GM23338 (cell line): ENCODE measurements around the gene ILDR2. TPM values are rescaled to one million over a fixed set of nuclear protein-coding genes. Genes with fewer than 3 reads are reported as not detected.

ENCODE experiments used
- ATAC-seq: fragments of 200-7000 bp; cut with Tn5 transposase; 3 replicates; pipeline ENCODE4 v1.9.1; 2020
- DNase-seq: peaks from one replicate; pipeline ENCODE4 v3.0.0-alpha.2; 2015; ENCODE audit warnings: low spot score
- H2AFZ ChIP-seq: fragments of 200-600 bp; sonication (generic); 2 replicates; pipeline ENCODE4 v1.8.0; 2016; ENCODE audit warnings: antibody characterized with exemption, mild to moderate bottlenecking, moderate library complexity
- H3F3A ChIP-seq: fragments of 200-600 bp; sonication (generic); replicated peaks from 2 replicates; pipeline ENCODE4 v1.8.0; 2017; ENCODE audit warnings: antibody characterized with exemption, mixed run types, low read depth
- H3K27ac ChIP-seq: fragments of 200-600 bp; sonication (generic); 2 replicates; pipeline ENCODE4 v1.6.1; 2016; ENCODE audit warnings: low read depth
- H3K27me3 ChIP-seq: fragments of 200-600 bp; sonication (generic); 2 replicates; pipeline ENCODE4 v1.8.0; 2016; ENCODE audit warnings: mild to moderate bottlenecking, mixed run types, moderate library complexity; ENCODE audit not compliant: insufficient read depth
- H3K36me3 ChIP-seq: fragments of 200-600 bp; sonication (generic); 2 replicates; pipeline ENCODE4 v1.8.0; 2016; ENCODE audit warnings: mild to moderate bottlenecking; ENCODE audit not compliant: insufficient read depth
- H3K4me1 ChIP-seq: fragments of 200-600 bp; sonication (generic); 2 replicates; pipeline ENCODE4 v1.8.0; 2016; ENCODE audit warnings: mild to moderate bottlenecking, moderate library complexity; ENCODE audit not compliant: insufficient read depth
- H3K4me2 ChIP-seq: fragments of 200-600 bp; sonication (generic); 2 replicates; pipeline ENCODE4 v1.7.1; 2017; ENCODE audit warnings: mixed run types
- H3K4me3 ChIP-seq: fragments of 200-600 bp; sonication (generic); 2 replicates; pipeline ENCODE4 v1.6.1; 2016; ENCODE audit warnings: mixed run types
- H3K79me2 ChIP-seq: fragments of 200-600 bp; sonication (generic); replicated peaks from 2 replicates; pipeline ENCODE4 v1.8.0; 2017; ENCODE audit warnings: mild to moderate bottlenecking; ENCODE audit not compliant: insufficient read depth
- H3K9me2 ChIP-seq: fragments of 200-600 bp; sonication (generic); 2 replicates; pipeline ENCODE4 v1.8.0; 2017; ENCODE audit not compliant: insufficient read depth
- H4K20me1 ChIP-seq: fragments of 200-600 bp; sonication (generic); replicated peaks from 2 replicates; pipeline ENCODE4 v1.8.0; 2017; ENCODE audit warnings: mild to moderate bottlenecking; ENCODE audit not compliant: insufficient read depth
- H3K27ac Mint-ChIP-seq: 2 replicates; pipeline ENCODE4 v1.8.0; 2020; ENCODE audit warnings: inconsistent platforms, mild to moderate bottlenecking, moderate library complexity, mixed read lengths
- H3K27me3 Mint-ChIP-seq: 3 replicates; pipeline ENCODE4 v1.8.0; 2022; ENCODE audit warnings: low read depth, mild to moderate bottlenecking, moderate library complexity, mixed read lengths, inconsistent platforms; ENCODE audit not compliant: insufficient read depth, poor library complexity
- H3K36me3 Mint-ChIP-seq: 3 replicates; pipeline ENCODE4 v1.8.0; 2021; ENCODE audit warnings: low read depth, mild to moderate bottlenecking, inconsistent platforms, moderate library complexity, mixed read lengths
- H3K4me1 Mint-ChIP-seq: 3 replicates; pipeline ENCODE4 v1.8.0; 2020; ENCODE audit warnings: mild to moderate bottlenecking, inconsistent platforms, mixed read lengths
- H3K4me3 Mint-ChIP-seq: 3 replicates; pipeline ENCODE4 v1.8.0; 2021; ENCODE audit warnings: moderate library complexity, mild to moderate bottlenecking, inconsistent platforms, mixed read lengths
- H3K9me3 Mint-ChIP-seq: 3 replicates; pipeline ENCODE4 v1.8.0; 2020; ENCODE audit warnings: moderate library complexity, mild to moderate bottlenecking, inconsistent platforms, mixed read lengths
- CREB1 ChIP-seq: fragments of 250-450 bp; sonication (Bioruptor Pico); IDR thresholded peaks from 2 replicates; pipeline ENCODE4 v1.5.0; 2020; ENCODE audit warnings: low read depth, mild to moderate bottlenecking, moderate library complexity
- CTCF ChIP-seq, 2 experiments: fragments of 200-600 bp in 1 of 2; sonication (generic) in 1 of 2; conservative IDR thresholded peaks; 2 replicates each; pipeline versions ENCODE4 v1.5.1 to v1.6.1; 2016 to 2017; ENCODE audit warnings: antibody characterized with exemption in 2 of 2, low read depth in 2 of 2, mild to moderate bottlenecking in 2 of 2, moderate library complexity in 1 of 2
- ETS1 ChIP-seq: IDR thresholded peaks from 2 replicates; pipeline ENCODE4 v1.6.1; 2016; ENCODE audit warnings: antibody characterized with exemption
- EZH2 ChIP-seq: fragments of 200-600 bp; sonication (generic); IDR thresholded peaks from one replicate; pipeline ENCODE4 v1.8.0; 2017; ENCODE audit warnings: antibody characterized with exemption, mild to moderate bottlenecking, low read depth; ENCODE audit not compliant: unreplicated experiment
- EZH2phosphoT487 ChIP-seq: fragments of 200-600 bp; sonication (generic); IDR thresholded peaks from one replicate; pipeline ENCODE4 v1.8.1; 2018; ENCODE audit warnings: antibody characterized with exemption; ENCODE audit not compliant: unreplicated experiment
- JUNB ChIP-seq: IDR thresholded peaks from one replicate; pipeline ENCODE4 v1.6.1; 2016; ENCODE audit warnings: antibody characterized with exemption; ENCODE audit not compliant: unreplicated experiment
- NANOG ChIP-seq: IDR thresholded peaks from 2 replicates; pipeline ENCODE4 v1.6.1; 2016; ENCODE audit warnings: antibody characterized with exemption, borderline replicate concordance
- POLR2AphosphoS5 ChIP-seq: IDR thresholded peaks from 2 replicates; pipeline ENCODE4 v1.6.1; 2016; ENCODE audit warnings: antibody characterized with exemption, low read depth
- STAT1 ChIP-seq: IDR thresholded peaks from one replicate; pipeline ENCODE4 v1.6.1; 2016; ENCODE audit warnings: antibody characterized with exemption; ENCODE audit not compliant: unreplicated experiment
- ZNF114 ChIP-seq: fragments of 250-450 bp; sonication (Bioruptor Pico); IDR thresholded peaks from 2 replicates; pipeline ENCODE4 v1.5.0; 2020; ENCODE audit warnings: mild to moderate bottlenecking, moderate library complexity
- ZNF331 ChIP-seq: fragments of 250-450 bp; sonication (Bioruptor Pico); IDR thresholded peaks from 2 replicates; pipeline ENCODE4 v1.5.0; 2020; ENCODE audit warnings: low read depth, mild to moderate bottlenecking, moderate library complexity
- ZNF462 ChIP-seq: fragments of 250-450 bp; sonication (Bioruptor Pico); IDR thresholded peaks from 2 replicates; pipeline ENCODE4 v1.5.0; 2020; ENCODE audit warnings: mild to moderate bottlenecking, moderate library complexity
- polyA plus RNA-seq: library from polyadenylated mRNA; unstranded; fragments of >200 nt; fragmentation: Nextera tagmentation; extraction: Ambion mirVana; gene quantifications from 2 replicates; pipeline ENCODE4 v1.2.1, GENCODE V29; 2016
- total RNA-seq: library from RNA; depleted of rRNA; stranded (reverse); fragments of >200 nt; shearing (Covaris generic); gene quantifications from 2 replicates; pipeline ENCODE4 v1.2.3, GENCODE V29; 2014
- TF ChIP-seq, protein P1 (sequence below): IDR thresholded peaks from one replicate; pipeline ENCODE4 v1.6.1; 2018; ENCODE audit warnings: antibody characterized with exemption; ENCODE audit not compliant: unreplicated experiment

Gene ILDR2
- total and polyA plus RNA-seq, 2 experiments from 2014 or later, result 0.27 to 2.4 TPM

DNA sequence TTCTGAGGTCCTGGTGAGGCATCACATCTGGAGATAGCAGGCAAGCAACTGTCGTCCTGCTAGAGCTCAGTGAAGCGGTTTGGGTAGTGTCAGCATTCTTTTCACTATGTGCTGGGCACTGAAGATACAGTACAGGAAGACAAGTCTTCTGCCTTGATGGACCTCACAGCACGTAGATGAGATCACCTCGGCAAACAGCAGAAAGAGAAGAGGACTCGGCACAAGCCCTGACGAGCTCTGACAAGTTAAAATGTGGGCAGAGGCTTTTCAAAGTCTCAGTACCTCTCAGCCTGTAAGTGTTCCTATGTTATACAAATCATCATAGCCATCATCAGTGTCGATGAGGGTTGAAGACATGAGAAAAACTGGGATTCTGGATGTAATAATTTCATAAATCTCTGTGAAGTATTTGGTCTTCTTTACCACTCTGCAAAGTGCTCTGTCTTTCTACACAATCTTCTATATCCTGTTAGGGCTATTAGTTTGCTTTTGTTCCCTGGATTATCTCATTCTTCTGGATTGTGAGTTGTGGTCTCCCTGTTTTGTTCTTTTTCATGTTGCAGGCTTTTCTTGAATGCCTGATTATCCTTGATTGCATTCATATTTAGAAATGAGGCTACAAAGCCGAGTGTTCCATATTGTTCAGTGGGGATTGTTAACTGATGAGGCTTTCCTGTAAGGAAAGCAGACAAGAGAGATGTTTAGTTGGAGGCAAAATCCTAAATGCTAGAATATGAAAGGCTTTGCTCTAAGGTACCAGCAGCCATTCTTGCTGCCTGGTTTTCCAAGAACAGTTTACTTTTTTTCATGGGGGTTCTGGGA is 38.0 kb upstream of the ILDR2 start:
- Histone ChIP-seq H3K79me2 (no peaks in the 10 kb centered on the region), H3K9me2 (no peaks in the 10 kb centered on the region), H4K20me1 (no peaks in the 10 kb centered on the region), H3K27me3 (no peaks in the 10 kb centered on the region), H3K36me3 (no peaks in the 10 kb centered on the region), H3K27ac (no peak overlapping the region), H3K4me1 (no peaks in the 10 kb centered on the region), H3K4me3 (no peak overlapping the region), H3F3A (no peaks in the 10 kb centered on the region), H3K4me2 (no peak overlapping the region), H2AFZ (peak overlapping the region; percentile 69; the same call in 1 of the 2 replicates)
- H3K4me3 Mint-ChIP-seq, result no peak overlapping the region
- no peaks in the 10 kb centered on the region for H3K36me3 Mint-ChIP-seq
- ATAC-seq (no peak), DNase-seq (no peak)
- H3K9me3 Mint-ChIP-seq, result no peaks in the 10 kb centered on the region
- H3K27me3 Mint-ChIP-seq, result no peaks in the 10 kb centered on the region
- H3K27ac Mint-ChIP-seq, result no peak overlapping the region
- TF ChIP-seq ZNF114, result no peak
- TF ChIP-seq CREB1, result no peak
- TF ChIP-seq ZNF331 (CRISPR knock-in tag), result no peak
- TF ChIP-seq ZNF462 (CRISPR knock-in tag), result no peak
- no peak for TF ChIP-seq POLR2AphosphoS5
- TF ChIP-seq ETS1, result no peak
- TF ChIP-seq EZH2, result no peak
- TF ChIP-seq CTCF (conservative IDR thresholded peaks at IDR 0.05; ENCODE audit: low read depth in 2 of 2), result no peak
- TF ChIP-seq JUNB, result no peak
- TF ChIP-seq, protein P1, sequence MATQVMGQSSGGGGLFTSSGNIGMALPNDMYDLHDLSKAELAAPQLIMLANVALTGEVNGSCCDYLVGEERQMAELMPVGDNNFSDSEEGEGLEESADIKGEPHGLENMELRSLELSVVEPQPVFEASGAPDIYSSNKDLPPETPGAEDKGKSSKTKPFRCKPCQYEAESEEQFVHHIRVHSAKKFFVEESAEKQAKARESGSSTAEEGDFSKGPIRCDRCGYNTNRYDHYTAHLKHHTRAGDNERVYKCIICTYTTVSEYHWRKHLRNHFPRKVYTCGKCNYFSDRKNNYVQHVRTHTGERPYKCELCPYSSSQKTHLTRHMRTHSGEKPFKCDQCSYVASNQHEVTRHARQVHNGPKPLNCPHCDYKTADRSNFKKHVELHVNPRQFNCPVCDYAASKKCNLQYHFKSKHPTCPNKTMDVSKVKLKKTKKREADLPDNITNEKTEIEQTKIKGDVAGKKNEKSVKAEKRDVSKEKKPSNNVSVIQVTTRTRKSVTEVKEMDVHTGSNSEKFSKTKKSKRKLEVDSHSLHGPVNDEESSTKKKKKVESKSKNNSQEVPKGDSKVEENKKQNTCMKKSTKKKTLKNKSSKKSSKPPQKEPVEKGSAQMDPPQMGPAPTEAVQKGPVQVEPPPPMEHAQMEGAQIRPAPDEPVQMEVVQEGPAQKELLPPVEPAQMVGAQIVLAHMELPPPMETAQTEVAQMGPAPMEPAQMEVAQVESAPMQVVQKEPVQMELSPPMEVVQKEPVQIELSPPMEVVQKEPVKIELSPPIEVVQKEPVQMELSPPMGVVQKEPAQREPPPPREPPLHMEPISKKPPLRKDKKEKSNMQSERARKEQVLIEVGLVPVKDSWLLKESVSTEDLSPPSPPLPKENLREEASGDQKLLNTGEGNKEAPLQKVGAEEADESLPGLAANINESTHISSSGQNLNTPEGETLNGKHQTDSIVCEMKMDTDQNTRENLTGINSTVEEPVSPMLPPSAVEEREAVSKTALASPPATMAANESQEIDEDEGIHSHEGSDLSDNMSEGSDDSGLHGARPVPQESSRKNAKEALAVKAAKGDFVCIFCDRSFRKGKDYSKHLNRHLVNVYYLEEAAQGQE, result no peak
- TF ChIP-seq STAT1, result no peak
- no peak for TF ChIP-seq NANOG
- no peak for TF ChIP-seq EZH2phosphoT487
- H3K4me1 Mint-ChIP-seq, result no peaks in the 10 kb centered on the region
